CD14-positive monocyte (primary cell): Measurements from ENCODE around the gene PLXNB1. TPM values are rescaled to one million over a fixed set of nuclear protein-coding genes. Genes with fewer than 3 reads are reported as not detected.

Experiments used
- DNase-seq, 3 donors: peaks; one replicate each; pipeline ENCODE4 v3.0.0-alpha.2; 2011 to 2022
- H2AFZ ChIP-seq: 2 replicates; pipeline ENCODE4 v1.6.0; 2012; ENCODE audit warnings: mild to moderate bottlenecking, low read depth, low read length, inconsistent platforms; ENCODE audit not compliant: insufficient read depth, poor library complexity, severe bottlenecking
- H3K27ac ChIP-seq, 2 donors: 1 replicate in 1 of 2; 2 replicates in 1 of 2; pipeline ENCODE4 v1.5.1; 2012 to 2013; ENCODE audit warnings: low read length in 2 of 2, control low read depth in 1 of 2, inconsistent platforms in 1 of 2, low read depth in 1 of 2, mild to moderate bottlenecking in 1 of 2
- H3K27me3 ChIP-seq, 2 donors: one replicate each; pipeline versions ENCODE4 v1.6.0 to v1.6.1; 2011 to 2013; ENCODE audit warnings: low read length in 2 of 2; ENCODE audit not compliant: control insufficient read depth in 2 of 2, insufficient read depth in 2 of 2
- H3K36me3 ChIP-seq, 2 donors: replicated peaks in 1 of 2; 1 replicate in 1 of 2; 2 replicates in 1 of 2; pipeline versions ENCODE4 v1.5.1 to v1.6.1; 2012 to 2013; ENCODE audit warnings: low read length in 2 of 2, control low read depth in 1 of 2, inconsistent platforms in 1 of 2, mild to moderate bottlenecking in 1 of 2; ENCODE audit not compliant: insufficient read depth in 2 of 2, control insufficient read depth in 1 of 2
- H3K4me1 ChIP-seq, 2 donors: 1 replicate in 1 of 2; 2 replicates in 1 of 2; pipeline versions ENCODE4 v1.5.1 to v1.6.1; 2012 to 2013; ENCODE audit warnings: low read length in 2 of 2, control low read depth in 1 of 2, inconsistent platforms in 1 of 2, mild to moderate bottlenecking in 1 of 2, moderate library complexity in 1 of 2; ENCODE audit not compliant: insufficient read depth in 2 of 2, control insufficient read depth in 1 of 2
- H3K4me2 ChIP-seq: replicated peaks from 2 replicates; pipeline ENCODE3; 2012; ENCODE audit warnings: low read length, moderate library complexity, mild to moderate bottlenecking; ENCODE audit not compliant: poor library complexity, severe bottlenecking; ENCODE audit errors: extremely low read depth
- H3K4me3 ChIP-seq, 3 experiments: fragments of 200-600 bp in 1 of 3; sonication (generic) in 1 of 3; replicated peaks in 1 of 3; 1 replicate in 2 of 3; 2 replicates in 1 of 3; pipeline ENCODE4 v1.5.1; 2011 to 2013; ENCODE audit warnings: low read length in 3 of 3, mild to moderate bottlenecking in 3 of 3, control low read depth in 2 of 3, low read depth in 2 of 3, inconsistent platforms in 1 of 3, moderate library complexity in 1 of 3
- H3K79me2 ChIP-seq: 2 replicates; pipeline ENCODE4 v1.6.0; 2012; ENCODE audit warnings: mild to moderate bottlenecking, control low read depth, inconsistent platforms, low read length, moderate library complexity; ENCODE audit not compliant: insufficient read depth
- H3K9ac ChIP-seq: 2 replicates; pipeline ENCODE4 v1.6.0; 2017; ENCODE audit warnings: low read length, mild to moderate bottlenecking; ENCODE audit not compliant: insufficient read depth, poor library complexity, severe bottlenecking
- H3K9me3 ChIP-seq, 2 donors: replicated peaks in 1 of 2; 1 replicate in 1 of 2; 2 replicates in 1 of 2; pipeline versions ENCODE4 v1.5.1 to v1.6.1; 2012 to 2013; ENCODE audit warnings: low read length in 2 of 2, control low read depth in 1 of 2; ENCODE audit not compliant: control insufficient read depth in 1 of 2, insufficient read depth in 1 of 2
- H4K20me1 ChIP-seq: 2 replicates; pipeline ENCODE4 v1.6.0; 2012; ENCODE audit warnings: mild to moderate bottlenecking, low read length, control low read depth, moderate library complexity; ENCODE audit not compliant: insufficient read depth
- H3K27ac Mint-ChIP-seq, 7 donors: one replicate each; pipeline ENCODE4 v1.8.0; 2020; ENCODE audit warnings: mild to moderate bottlenecking in 7 of 7, mixed read lengths in 7 of 7, moderate library complexity in 6 of 7, inconsistent platforms in 2 of 7
- H3K27me3 Mint-ChIP-seq, 3 donors: one replicate each; pipeline ENCODE4 v1.8.0; 2021 to 2022; ENCODE audit warnings: low read depth in 3 of 3, mild to moderate bottlenecking in 3 of 3, mixed read lengths in 3 of 3, moderate library complexity in 3 of 3, inconsistent platforms in 1 of 3
- H3K36me3 Mint-ChIP-seq, 2 donors: one replicate each; pipeline ENCODE4 v1.8.0; 2020; ENCODE audit warnings: mixed read lengths in 2 of 2, inconsistent platforms in 1 of 2, mild to moderate bottlenecking in 1 of 2
- H3K4me1 Mint-ChIP-seq: one replicate; pipeline ENCODE4 v1.8.0; 2020; ENCODE audit warnings: mild to moderate bottlenecking, mixed read lengths
- H3K4me3 Mint-ChIP-seq, 2 donors: one replicate each; pipeline ENCODE4 v1.8.0; 2020; ENCODE audit warnings: mild to moderate bottlenecking in 2 of 2, mixed read lengths in 2 of 2, moderate library complexity in 1 of 2
- H3K9me3 Mint-ChIP-seq, 7 donors: one replicate each; pipeline ENCODE4 v1.8.0; 2020 to 2022; ENCODE audit warnings: mixed read lengths in 7 of 7, mild to moderate bottlenecking in 6 of 7, moderate library complexity in 6 of 7, inconsistent platforms in 2 of 7
- CTCF ChIP-seq: fragments of 200-600 bp; IDR thresholded peaks from one replicate; pipeline ENCODE4 v1.8.0; 2022; ENCODE audit warnings: antibody characterized with exemption, mild to moderate bottlenecking
- WGBS: methylation state at CpG from one replicate; pipeline ENCODE4 v1.1.5; 2013; ENCODE audit warnings: missing lambda C conversion rate; ENCODE audit not compliant: insufficient coverage; 5-methylcytosine and 5-hydroxymethylcytosine counted together
- intact Hi-C, 2 donors: fragments of 100-400 bp; cut with micrococcal nuclease; formaldehyde crosslinking; loops; one replicate each; pipeline versions ENCODE4 v1.15.0 to v1.15.1; 2023
- polyA plus RNA-seq, 3 donors: library from polyadenylated mRNA; depleted of rRNA in 1 of 3; unstranded in 2 of 3; stranded (reverse) in 1 of 3; fragments of 300-500 nt in 2 of 3; fragments of >200 nt in 1 of 3; fragmentation: Illumina TruSeq in 2 of 3; gene quantifications; 1 replicate in 2 of 3; 2 replicates in 1 of 3; pipeline ENCODE4 v1.2.3, GENCODE V29; 2012 to 2021

Gene PLXNB1
- polyA plus RNA-seq, 3 donors, result 0.14 to 4.3 TPM; not detected in 1

- no peak overlapping the region for H3K4me3 Mint-ChIP-seq
These were observed 21.4 kb upstream of the PLXNB1 start for GRCh38 chr3:48451270-48451669.

More at GRCh38 chr3:48451270-48451669, 21.4 kb upstream of the PLXNB1 start:
- Histone ChIP-seq H3K9ac (no peak overlapping the region), H3K4me3 (no peak overlapping the region), H3K79me2 (peaks cover 19% of the 10 kb centered on the region), H3K4me2 (no peak overlapping the region), H3K27ac (no peak overlapping the region), H3K9me3 (no peaks in the 10 kb centered on the region), H4K20me1 (no peaks in the 10 kb centered on the region), H2AFZ (no peak overlapping the region), H3K4me1 (peaks cover 12 to 14% of the 10 kb centered on the region in 2 donors), H3K27me3 (no peaks in the 10 kb centered on the region), H3K36me3 (peaks cover 36 to 62% of the 10 kb centered on the region in 2 donors)
- intact Hi-C loops, result no loop called here
- Mint-ChIP-seq H3K27me3 (peaks cover 0 to 3% (median 0%) of the 10 kb centered on the region in 3 donors), H3K36me3 (peaks cover 41 to 52% of the 10 kb centered on the region in 2 donors), H3K27ac (no peak overlapping the region), H3K9me3 (peaks cover 0 to 2% (median 0%) of the 10 kb centered on the region in 7 donors), H3K4me1 (peaks cover 17% of the 10 kb centered on the region)
- WGBS, result no CpG with 5 or more reads among the region's 1 CpG
- DNase-seq, result no peak
- TF ChIP-seq CTCF, result no peak
